NCI-H748 (cell line): ENCODE measurements around the gene DENND2C.

ENCODE experiments used
- DNase-seq: peaks from one replicate; lab custom pipeline; 2025; ENCODE audit not compliant: unreplicated experiment; lab: John Stamatoyannopoulos, UW

Gene DENND2C

GRCh38 chr1:114550336-114550735 lies 119.5 kb downstream of the DENND2C start:
- DNase-seq: no peak

- DNase-seq: no peak
Observed at GRCh38 chr1:114549137-114549536, 120.7 kb downstream of the DENND2C start.

DNA sequence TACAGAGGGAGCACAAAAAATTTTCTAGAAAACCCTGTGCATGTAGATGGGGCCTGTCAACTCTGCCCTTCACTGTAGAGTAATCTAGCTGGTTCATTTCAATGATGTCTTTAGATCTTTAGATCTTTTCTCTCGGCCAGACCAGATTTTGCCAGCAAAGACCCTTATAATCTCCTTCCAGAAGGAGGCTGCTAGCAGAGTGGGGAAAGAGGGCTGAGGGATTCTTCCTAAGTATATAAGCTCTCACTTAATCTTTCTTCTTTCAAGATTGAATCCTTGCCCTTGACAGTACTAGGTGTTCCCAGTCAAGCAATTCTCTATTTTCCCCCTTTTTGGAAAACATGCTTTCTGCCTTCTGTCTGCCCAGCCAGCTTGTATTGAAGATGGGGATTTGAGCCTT lies 122.8 kb downstream of the DENND2C start:
- DNase-seq: no peak

- DNase-seq: no peak
Observed at GRCh38 chr1:114545796-114546195, 124.1 kb downstream of the DENND2C start.

- no peak for DNase-seq
Observed at GRCh38 chr1:114545315-114545714, 124.5 kb downstream of the DENND2C start.

DNA sequence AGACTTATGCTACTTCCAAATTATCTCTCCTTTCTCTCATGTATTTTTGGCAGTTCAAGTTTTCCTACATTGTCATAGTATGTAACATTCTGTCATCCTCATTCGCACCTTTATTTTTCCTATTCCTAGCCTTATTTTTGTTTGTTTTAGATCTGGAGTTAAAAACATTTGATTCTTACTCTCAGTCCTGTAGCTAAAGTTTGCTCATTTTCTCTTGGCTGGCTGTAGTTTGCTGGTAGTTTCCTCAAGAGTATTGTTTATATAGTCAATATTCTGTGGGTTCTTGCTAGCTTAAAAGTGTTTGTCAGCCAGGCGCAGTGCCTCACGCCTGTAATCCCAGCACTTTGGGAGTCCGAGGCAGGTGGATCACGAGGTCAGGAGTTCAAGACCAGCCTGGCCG lies 129.0 kb downstream of the DENND2C start:
- DNase-seq: no peak

- no peak for DNase-seq
Observed at GRCh38 chr1:114540272-114540671, 129.6 kb downstream of the DENND2C start.

- no peak for DNase-seq
Observed at GRCh38 chr1:114536043-114536442, 133.8 kb downstream of the DENND2C start.

DNA sequence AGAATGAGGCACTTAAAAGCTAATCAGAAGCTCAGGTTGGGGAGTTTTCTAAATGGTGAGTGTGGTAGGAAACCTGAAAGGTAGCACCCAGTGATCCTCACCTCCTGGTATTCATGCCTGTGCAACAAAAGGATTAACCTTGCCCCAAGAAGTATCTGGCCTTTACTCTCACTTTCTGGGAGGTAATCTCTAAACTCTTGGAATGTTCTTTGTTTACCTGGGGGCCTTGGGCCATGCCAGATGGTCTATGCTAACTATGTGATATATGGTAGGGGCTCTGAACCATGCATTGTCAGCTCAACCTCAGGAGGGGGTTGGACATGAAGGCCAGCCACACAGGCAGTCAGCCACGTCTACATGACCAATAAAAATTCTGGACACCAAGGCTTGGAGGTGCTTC lies 134.4 kb downstream of the DENND2C start:
- DNase-seq: no peak
